SK-N-SH treated with all-trans-retinoic acid at 6 μM for 48 hours (cell line): Measurements from ENCODE around the gene SHANK1.

Experiments
- ATAC-seq: fragments of 200-7000 bp; cut with Tn5 transposase; 3 replicates; pipeline ENCODE4 v1.9.1; 2020; ENCODE audit warnings: mild to moderate bottlenecking, moderate library complexity
- ARNTL ChIP-seq: fragments of 450-650 bp; formaldehyde crosslinking; IDR thresholded peaks from 2 replicates; pipeline ENCODE4 v1.5.0; 2020; ENCODE audit warnings: low read depth, mild to moderate bottlenecking, moderate library complexity, borderline replicate concordance
- BACH2 ChIP-seq: fragments of 250-450 bp; sonication (Bioruptor Pico); IDR thresholded peaks from 2 replicates; pipeline ENCODE4 v1.9.0; 2021; ENCODE audit warnings: mild to moderate bottlenecking, borderline replicate concordance
- CSDC2 ChIP-seq: fragments of 250-450 bp; sonication (Bioruptor Pico); IDR thresholded peaks from 2 replicates; pipeline ENCODE4 v1.5.0; 2020; ENCODE audit warnings: mild to moderate bottlenecking, moderate library complexity
- ESRRG ChIP-seq: fragments of 250-450 bp; sonication (Bioruptor Pico); IDR thresholded peaks from 2 replicates; pipeline ENCODE4 v1.6.1; 2021; ENCODE audit warnings: mild to moderate bottlenecking
- GLIS3 ChIP-seq: fragments of 250-450 bp; sonication (Bioruptor Pico); IDR thresholded peaks from 2 replicates; pipeline ENCODE4 v1.5.0; 2020; ENCODE audit warnings: mild to moderate bottlenecking, moderate library complexity
- ISL1 ChIP-seq: fragments of 250-450 bp; sonication (Bioruptor Pico); IDR thresholded peaks from 2 replicates; pipeline ENCODE4 v2.1.2; 2022; ENCODE audit warnings: mild to moderate bottlenecking, moderate library complexity
- OSR1 ChIP-seq: fragments of 250-450 bp; sonication (Bioruptor Pico); IDR thresholded peaks from 2 replicates; pipeline ENCODE4 v1.8.0; 2022; ENCODE audit warnings: moderate library complexity, mild to moderate bottlenecking, inconsistent platforms
- PPARA ChIP-seq: fragments of 250-450 bp; sonication (Bioruptor Pico); IDR thresholded peaks from 2 replicates; pipeline ENCODE4 v1.5.0; 2020; ENCODE audit warnings: mild to moderate bottlenecking, borderline replicate concordance
- RARB ChIP-seq: fragments of 250-450 bp; sonication (Bioruptor Pico); IDR thresholded peaks from 2 replicates; pipeline ENCODE4 v1.8.0; 2021; ENCODE audit warnings: mild to moderate bottlenecking, moderate library complexity
- SNAI2 ChIP-seq: fragments of 250-450 bp; sonication (Bioruptor Pico); IDR thresholded peaks from 2 replicates; pipeline ENCODE4 v1.5.0; 2020; ENCODE audit warnings: mild to moderate bottlenecking, moderate library complexity
- TCF4 ChIP-seq: fragments of 250-450 bp; sonication (Bioruptor Pico); IDR thresholded peaks from 2 replicates; pipeline ENCODE4 v1.8.0; 2021; ENCODE audit warnings: mild to moderate bottlenecking, moderate library complexity, borderline replicate concordance
- TOX ChIP-seq: fragments of 250-450 bp; sonication (Bioruptor Pico); IDR thresholded peaks from 2 replicates; pipeline ENCODE4 v1.8.0; 2021; ENCODE audit warnings: mild to moderate bottlenecking, moderate library complexity, borderline replicate concordance
- ZFP3 ChIP-seq: fragments of 250-450 bp; sonication (Bioruptor Pico); IDR thresholded peaks from 2 replicates; pipeline ENCODE4 v1.5.0; 2020; ENCODE audit warnings: mild to moderate bottlenecking, moderate library complexity
- ZFP30 ChIP-seq: fragments of 450-650 bp; formaldehyde crosslinking; IDR thresholded peaks from 2 replicates; pipeline ENCODE4 v1.5.0; 2022; ENCODE audit warnings: mild to moderate bottlenecking, moderate library complexity
- ZNF565 ChIP-seq: fragments of 450-650 bp; formaldehyde crosslinking; conservative IDR thresholded peaks from 2 replicates; pipeline ENCODE4 v1.5.0; 2020; ENCODE audit warnings: low read depth, mild to moderate bottlenecking, moderate library complexity
- ZNF70 ChIP-seq: fragments of 450-650 bp; formaldehyde crosslinking; IDR thresholded peaks from 2 replicates; pipeline ENCODE4 v1.5.0; 2020; ENCODE audit warnings: mild to moderate bottlenecking, moderate library complexity
- ZNF8 ChIP-seq: fragments of 450-650 bp; formaldehyde crosslinking; IDR thresholded peaks from 2 replicates; pipeline ENCODE4 v1.5.0; 2020; ENCODE audit warnings: mild to moderate bottlenecking, moderate library complexity
- TF ChIP-seq, protein P1 (sequence below): fragments of 250-450 bp; sonication (Bioruptor Pico); IDR thresholded peaks from 2 replicates; pipeline ENCODE4 v1.5.1; 2020; ENCODE audit warnings: low read depth, mild to moderate bottlenecking, moderate library complexity
- TF ChIP-seq, protein P2 (sequence below): fragments of 250-450 bp; sonication (Bioruptor Pico); IDR thresholded peaks from 2 replicates; pipeline ENCODE4 v1.5.1; 2021; ENCODE audit warnings: mild to moderate bottlenecking, moderate library complexity
- TF ChIP-seq, protein P3 (sequence below): fragments of 250-450 bp; sonication (Bioruptor Pico); IDR thresholded peaks from 2 replicates; pipeline ENCODE4 v1.8.0; 2020; ENCODE audit warnings: mild to moderate bottlenecking, moderate library complexity, borderline replicate concordance
- TF ChIP-seq, protein P4 (sequence below): fragments of 250-450 bp; sonication (Bioruptor Pico); IDR thresholded peaks from 2 replicates; pipeline ENCODE4 v1.8.0; 2021; ENCODE audit warnings: low read depth, mild to moderate bottlenecking, moderate library complexity, borderline replicate concordance

SHANK1 gene

DNA sequence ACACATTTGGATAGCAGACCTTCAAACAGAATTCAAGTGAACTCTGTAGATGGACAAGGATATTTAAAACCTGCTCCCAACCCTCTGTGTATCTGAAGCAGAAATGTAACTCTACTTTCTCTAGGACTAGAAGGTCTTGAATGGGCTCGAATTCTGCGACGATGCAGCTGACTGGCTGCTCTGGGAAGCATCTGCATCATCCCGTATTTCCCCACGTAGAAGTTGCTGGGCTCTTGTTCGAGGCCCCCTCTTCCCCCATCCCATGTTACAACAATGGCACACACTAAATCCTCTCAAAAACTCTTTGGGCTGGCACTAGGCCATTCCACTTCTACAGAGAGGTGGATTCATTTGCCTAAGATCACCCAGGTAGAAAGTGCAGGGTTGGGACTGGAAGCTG lies 55.4 kb downstream of the SHANK1 start:
- TF ChIP-seq ZFP30 (no peak), PPARA (no peak), BACH2 (no peak), ZFP3 (CRISPR knock-in tag) (no peak)
- TF ChIP-seq, protein P1, sequence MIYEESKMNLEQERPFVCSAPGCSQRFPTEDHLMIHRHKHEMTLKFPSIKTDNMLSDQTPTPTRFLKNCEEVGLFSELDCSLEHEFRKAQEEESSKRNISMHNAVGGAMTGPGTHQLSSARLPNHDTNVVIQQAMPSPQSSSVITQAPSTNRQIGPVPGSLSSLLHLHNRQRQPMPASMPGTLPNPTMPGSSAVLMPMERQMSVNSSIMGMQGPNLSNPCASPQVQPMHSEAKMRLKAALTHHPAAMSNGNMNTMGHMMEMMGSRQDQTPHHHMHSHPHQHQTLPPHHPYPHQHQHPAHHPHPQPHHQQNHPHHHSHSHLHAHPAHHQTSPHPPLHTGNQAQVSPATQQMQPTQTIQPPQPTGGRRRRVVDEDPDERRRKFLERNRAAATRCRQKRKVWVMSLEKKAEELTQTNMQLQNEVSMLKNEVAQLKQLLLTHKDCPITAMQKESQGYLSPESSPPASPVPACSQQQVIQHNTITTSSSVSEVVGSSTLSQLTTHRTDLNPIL = no peak
- ATAC-seq = no peak

DNA sequence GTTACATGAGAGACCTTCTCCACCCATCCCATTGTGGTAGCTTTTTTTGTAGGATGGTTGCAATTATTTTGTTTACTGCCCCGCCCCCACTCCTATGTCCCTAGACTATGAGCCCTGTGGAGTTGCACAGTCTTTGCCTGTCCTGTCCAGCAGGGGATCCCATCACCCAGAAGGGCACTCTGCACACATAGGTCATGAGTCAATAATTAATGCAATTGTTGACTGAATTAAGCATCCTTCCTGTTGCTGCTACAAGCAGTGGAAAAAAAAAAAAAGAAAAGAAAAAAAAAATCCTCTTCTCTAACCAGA lies 56.2 kb downstream of the SHANK1 start:
- ATAC-seq = no peak
- no peak for TF ChIP-seq TOX (CRISPR knock-in tag)
- TF ChIP-seq, protein P2, sequence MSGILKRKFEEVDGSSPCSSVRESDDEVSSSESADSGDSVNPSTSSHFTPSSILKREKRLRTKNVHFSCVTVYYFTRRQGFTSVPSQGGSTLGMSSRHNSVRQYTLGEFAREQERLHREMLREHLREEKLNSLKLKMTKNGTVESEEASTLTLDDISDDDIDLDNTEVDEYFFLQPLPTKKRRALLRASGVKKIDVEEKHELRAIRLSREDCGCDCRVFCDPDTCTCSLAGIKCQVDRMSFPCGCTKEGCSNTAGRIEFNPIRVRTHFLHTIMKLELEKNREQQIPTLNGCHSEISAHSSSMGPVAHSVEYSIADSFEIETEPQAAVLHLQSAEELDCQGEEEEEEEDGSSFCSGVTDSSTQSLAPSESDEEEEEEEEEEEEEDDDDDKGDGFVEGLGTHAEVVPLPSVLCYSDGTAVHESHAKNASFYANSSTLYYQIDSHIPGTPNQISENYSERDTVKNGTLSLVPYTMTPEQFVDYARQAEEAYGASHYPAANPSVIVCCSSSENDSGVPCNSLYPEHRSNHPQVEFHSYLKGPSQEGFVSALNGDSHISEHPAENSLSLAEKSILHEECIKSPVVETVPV = no peak
- TF ChIP-seq OSR1 (CRISPR knock-in tag) = no peak
- no peak for TF ChIP-seq ZFP30
- no peak for TF ChIP-seq ZNF565 (CRISPR knock-in tag)
- TF ChIP-seq TCF4 (CRISPR knock-in tag) = no peak
- no peak for TF ChIP-seq ESRRG
- TF ChIP-seq, protein P3, sequence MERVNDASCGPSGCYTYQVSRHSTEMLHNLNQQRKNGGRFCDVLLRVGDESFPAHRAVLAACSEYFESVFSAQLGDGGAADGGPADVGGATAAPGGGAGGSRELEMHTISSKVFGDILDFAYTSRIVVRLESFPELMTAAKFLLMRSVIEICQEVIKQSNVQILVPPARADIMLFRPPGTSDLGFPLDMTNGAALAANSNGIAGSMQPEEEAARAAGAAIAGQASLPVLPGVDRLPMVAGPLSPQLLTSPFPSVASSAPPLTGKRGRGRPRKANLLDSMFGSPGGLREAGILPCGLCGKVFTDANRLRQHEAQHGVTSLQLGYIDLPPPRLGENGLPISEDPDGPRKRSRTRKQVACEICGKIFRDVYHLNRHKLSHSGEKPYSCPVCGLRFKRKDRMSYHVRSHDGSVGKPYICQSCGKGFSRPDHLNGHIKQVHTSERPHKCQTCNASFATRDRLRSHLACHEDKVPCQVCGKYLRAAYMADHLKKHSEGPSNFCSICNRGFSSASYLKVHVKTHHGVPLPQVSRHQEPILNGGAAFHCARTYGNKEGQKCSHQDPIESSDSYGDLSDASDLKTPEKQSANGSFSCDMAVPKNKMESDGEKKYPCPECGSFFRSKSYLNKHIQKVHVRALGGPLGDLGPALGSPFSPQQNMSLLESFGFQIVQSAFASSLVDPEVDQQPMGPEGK (CRISPR knock-in tag) = no peak
- TF ChIP-seq CSDC2 (CRISPR knock-in tag) = no peak
- TF ChIP-seq, protein P1 = no peak
- no peak for TF ChIP-seq ZNF8 (CRISPR knock-in tag)
- no peak for TF ChIP-seq ARNTL (CRISPR knock-in tag)
- TF ChIP-seq RARB = no peak
- no peak for TF ChIP-seq BACH2
- TF ChIP-seq ZNF70 (CRISPR knock-in tag) = no peak
- no peak for TF ChIP-seq PPARA
- TF ChIP-seq ISL1 = no peak

DNA sequence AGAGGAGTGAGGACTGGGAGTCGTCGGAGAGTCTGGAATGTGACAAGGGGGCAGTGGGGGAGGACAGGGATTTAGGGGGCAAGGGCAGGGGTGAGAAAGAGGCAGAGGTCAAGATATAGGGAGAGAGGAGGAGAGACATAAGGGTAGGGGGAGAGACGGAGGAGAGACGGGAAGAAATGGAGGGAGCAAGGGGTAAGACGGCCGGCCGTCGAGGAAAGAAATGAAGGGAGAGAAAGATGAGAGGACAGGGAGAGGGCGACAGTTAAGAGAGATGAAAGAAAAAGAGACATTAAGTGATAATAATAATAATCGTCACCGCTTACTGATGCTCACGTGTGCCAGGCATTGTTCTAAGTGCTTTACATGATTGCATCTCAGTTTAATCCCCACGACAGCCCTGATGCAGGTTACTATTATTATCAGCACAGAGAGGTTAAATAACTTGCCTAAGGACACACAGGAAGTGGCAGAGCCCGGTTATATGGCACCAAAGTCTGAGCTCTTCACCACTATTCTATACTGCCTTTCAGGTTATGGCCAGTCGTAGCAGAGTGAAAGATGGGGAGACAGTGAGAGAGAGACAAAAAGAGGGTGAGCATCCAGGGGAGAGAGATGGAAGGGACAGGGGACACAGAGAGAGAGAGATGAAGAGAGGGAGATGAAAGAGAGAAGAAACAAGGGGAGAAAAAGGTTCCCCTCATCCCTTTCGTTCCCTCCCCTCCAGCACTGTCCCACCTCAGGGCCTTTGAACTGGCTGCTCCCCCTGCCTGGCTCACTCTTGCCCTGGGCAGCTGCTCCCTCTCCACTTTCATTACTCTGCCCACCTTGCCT lies 56.7 kb downstream of the SHANK1 start:
- no peak for TF ChIP-seq ESRRG
- TF ChIP-seq ZNF70 (CRISPR knock-in tag) = no peak
- no peak for TF ChIP-seq GLIS3
- TF ChIP-seq ZFP30 = no peak
- no peak for TF ChIP-seq RARB
- TF ChIP-seq BACH2 = no peak
- no peak for TF ChIP-seq TCF4 (CRISPR knock-in tag)
- no peak for TF ChIP-seq ARNTL (CRISPR knock-in tag)
- TF ChIP-seq OSR1 (CRISPR knock-in tag) = no peak
- TF ChIP-seq SNAI2 (CRISPR knock-in tag) = no peak
- TF ChIP-seq ZFP3 (CRISPR knock-in tag) = no peak
- TF ChIP-seq, protein P1 = no peak
- TF ChIP-seq, protein P3 (CRISPR knock-in tag) = no peak
- TF ChIP-seq, protein P4, sequence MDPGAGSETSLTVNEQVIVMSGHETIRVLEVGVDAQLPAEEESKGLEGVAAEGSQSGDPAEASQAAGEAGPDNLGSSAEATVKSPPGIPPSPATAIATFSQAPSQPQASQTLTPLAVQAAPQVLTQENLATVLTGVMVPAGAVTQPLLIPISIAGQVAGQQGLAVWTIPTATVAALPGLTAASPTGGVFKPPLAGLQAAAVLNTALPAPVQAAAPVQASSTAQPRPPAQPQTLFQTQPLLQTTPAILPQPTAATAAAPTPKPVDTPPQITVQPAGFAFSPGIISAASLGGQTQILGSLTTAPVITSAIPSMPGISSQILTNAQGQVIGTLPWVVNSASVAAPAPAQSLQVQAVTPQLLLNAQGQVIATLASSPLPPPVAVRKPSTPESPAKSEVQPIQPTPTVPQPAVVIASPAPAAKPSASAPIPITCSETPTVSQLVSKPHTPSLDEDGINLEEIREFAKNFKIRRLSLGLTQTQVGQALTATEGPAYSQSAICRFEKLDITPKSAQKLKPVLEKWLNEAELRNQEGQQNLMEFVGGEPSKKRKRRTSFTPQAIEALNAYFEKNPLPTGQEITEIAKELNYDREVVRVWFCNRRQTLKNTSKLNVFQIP = no peak
- no peak for TF ChIP-seq ZNF8 (CRISPR knock-in tag)
- TF ChIP-seq, protein P2 = no peak
- TF ChIP-seq, all 23 proteins: peak for 0
- no peak for ATAC-seq
